HG02943 (cell line): ENCODE results near the gene ENOPH1.
"Not testable (repeated sequence)": the region's sequence is repeated elsewhere in the genome, so short reads cannot be mapped to it uniquely, and the experiment has no call there.

Source experiments
- ATAC-seq: cut with Tn5 transposase; IDR thresholded peaks from one replicate; pipeline ENCODE4 v1.9.1; 2021; ENCODE audit warnings: mild to moderate bottlenecking, low read depth, moderate library complexity; ENCODE audit not compliant: unreplicated experiment

ENOPH1 gene

DNA sequence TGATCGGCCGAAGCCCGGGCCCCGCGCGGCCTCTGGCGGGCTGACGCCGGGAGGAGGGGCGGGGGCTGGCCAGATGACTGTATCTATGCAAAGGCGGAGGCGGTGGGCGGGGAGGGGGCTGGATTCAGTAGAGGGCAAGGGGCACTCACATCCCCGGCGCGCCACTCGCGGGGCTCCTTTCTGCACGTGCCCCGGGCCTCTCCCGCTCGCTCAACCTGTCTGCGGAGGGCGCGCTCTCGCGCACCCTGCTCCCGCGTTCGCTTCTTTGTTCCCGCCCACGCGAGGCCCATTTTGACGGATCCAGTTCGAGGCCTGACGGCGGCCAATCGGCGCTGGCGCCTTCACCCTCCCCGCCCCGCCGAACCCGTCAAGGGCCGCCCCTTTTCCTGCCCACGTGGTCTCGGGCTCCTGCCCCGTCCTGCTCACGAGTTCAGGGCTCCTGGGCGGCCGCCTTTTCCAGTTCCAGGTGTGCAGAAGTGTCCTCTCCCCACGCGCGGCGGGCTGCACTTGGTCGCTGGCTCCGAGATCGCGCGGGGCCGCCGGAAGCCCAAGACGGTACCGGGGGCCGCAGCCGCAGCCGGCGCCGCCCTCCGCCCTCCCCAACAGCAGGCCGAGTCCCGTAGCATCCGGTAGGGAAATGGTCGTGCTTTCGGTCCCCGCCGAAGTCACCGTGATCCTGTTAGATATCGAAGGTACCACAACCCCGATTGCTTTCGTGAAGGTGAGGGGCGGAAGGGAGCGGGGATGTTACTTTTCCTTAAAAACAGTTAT is at the start of gene ENOPH1, which contains the start of gene HNRNPDL:
TSS of gene ENOPH1 (plus strand) at position 398 of the 771 bp plus-strand sequence. CDS start at position 638, 240 bp downstream.
TSS of gene HNRNPDL (minus strand) at position 270 of the 771 bp plus-strand sequence. CDS start 772 bp downstream, outside the sequence.
- ATAC-seq = peak; percentile 76

DNA sequence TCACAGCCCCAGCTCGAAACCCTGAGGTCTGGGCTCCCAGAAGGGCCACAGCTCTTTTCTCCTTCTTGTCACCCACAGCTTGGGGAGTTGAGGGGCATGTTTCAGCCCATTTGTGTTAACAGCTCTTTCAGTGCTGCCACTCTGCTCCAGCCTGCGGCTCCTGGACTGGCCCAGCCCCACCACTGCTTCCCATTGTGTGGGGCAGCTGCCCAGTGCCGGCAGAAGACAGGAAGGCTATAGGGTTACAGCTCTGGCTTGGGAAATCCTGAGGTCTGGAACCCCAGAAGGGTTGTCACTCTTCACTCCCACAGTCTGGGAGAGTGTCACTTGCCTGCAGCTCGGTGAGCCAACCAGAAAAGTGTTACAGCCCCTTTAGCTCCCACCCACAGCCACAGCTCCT is 49.6 kb upstream of the ENOPH1 start:
- no peak for ATAC-seq

DNA sequence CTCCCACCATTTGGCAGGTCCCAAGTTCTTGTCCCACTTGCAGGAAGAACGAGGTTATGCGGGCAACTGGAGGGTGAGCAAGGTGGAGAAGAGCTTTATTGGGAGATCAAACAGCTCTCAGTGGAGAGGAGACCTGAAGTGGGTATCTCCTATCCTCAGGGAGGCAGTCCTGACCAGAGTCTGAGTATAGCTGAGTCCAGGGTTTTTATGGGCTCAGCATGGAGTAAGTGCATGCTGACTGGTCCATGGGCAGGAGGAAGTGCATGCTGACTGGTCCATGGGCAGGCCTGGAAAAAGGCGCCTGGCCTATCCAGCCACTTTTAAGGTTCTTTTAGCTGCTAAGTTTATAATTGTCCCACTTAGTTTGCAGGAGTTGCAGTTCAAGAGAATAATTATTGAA is 49.2 kb upstream of the ENOPH1 start:
- no peak for ATAC-seq

DNA sequence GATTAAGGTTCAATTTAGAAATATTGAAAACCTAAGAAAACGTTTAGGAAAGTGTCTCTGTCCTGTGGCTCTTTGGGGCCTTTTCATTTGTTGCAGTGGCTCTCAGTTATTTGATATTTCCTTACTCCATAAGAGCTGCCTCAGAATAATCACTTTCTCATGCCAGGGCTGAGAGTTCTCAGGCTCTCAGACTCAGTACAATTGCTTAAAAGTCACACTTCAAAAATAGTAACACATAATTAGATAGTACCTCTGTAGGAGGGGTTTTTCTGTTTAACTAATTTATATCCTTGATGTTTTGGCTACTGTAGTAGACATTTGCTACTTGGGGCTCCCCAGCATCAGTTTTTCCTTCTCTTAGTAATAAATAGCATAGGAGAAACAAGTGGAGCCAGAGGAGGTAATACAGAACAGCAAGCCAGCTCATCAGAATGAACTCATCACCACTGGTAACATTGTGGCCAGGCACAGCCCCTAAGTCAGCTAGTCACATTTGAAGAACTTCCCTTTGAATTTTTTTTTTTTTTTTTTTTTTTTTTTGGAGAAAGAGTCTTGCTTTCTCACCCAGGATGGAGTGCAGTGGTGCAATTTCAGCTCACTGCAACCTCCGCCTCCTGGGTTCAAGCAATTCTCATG is 48.6 kb upstream of the ENOPH1 start:
- ATAC-seq = no peak

DNA sequence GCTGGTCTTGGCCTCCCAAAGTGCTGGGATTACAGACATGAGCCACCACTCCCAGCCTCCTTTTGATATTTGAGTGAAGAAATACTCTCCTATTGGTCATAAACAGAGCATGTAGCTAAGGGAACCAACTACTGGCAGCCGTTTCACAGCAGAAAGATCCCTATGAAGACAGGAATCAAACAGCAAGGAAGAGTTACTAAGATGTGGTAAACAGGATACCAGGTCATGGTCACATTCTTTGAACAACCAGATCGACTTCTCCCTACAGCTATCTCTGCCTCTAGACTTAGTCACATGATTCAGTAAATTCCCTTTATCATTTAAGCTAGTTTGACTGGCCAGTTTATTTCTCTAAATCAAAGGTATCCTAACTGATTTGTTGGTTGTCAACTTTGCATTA is 47.6 kb upstream of the ENOPH1 start:
- no peak for ATAC-seq

DNA sequence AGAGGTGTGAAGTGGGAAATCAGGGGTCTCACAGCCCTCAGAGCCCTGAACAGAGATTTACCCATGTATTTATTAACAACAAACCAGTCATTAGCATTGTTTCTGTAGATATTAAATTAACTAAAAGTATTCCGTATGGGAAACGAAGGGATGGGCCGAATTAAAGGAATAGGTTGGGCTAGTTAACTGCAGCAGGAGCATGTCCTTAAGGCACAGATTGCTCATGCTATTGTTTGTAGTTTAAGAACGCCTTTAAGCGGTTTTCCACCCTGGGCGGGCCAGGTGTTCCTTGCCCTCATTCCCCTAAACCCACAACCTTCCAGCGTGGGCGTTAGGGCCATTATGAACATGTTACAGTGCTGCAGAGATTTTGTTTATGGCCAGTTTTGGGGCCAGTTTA is 44.1 kb upstream of the ENOPH1 start:
- ATAC-seq = not testable (repeated sequence)

DNA sequence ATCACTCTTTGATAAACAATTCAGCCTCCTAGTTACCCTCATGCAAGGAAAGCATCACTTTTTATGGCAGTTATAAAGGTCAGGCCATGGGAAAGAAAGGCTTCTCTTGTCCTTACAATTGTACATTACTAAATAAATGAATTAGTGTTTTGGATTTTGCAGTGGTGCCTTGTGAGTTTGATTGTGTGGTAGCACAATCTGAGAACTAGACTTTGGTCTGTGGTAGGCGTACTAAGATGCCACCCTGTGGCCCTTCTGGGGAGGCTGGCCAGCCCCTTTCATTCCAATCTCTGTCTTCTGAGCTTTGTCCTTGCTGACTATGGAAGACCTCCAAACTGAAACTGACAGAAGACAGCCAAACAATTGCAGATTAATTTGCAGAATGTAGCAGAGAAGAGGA is 42.0 kb upstream of the ENOPH1 start:
- ATAC-seq = no peak

DNA sequence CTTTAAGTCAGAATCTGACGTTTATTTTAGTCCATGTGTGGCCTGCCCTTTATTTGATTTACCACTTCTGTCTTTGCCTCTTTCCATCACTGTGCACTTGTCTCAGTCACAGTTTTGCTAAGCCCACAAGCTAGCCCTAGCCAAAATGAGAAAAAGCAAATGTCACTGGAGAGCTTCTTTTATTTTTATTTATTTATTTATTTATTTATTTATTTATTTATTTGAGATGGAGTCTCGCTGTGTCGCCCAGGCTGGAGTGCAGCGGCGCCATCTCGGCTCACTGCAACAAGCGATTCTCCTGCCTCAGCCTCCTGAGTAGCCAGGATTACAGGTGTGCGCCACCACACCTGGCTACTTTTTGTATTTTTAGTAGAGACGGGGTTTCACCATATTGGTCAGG is 40.3 kb upstream of the ENOPH1 start:
- ATAC-seq = not testable (repeated sequence)

DNA sequence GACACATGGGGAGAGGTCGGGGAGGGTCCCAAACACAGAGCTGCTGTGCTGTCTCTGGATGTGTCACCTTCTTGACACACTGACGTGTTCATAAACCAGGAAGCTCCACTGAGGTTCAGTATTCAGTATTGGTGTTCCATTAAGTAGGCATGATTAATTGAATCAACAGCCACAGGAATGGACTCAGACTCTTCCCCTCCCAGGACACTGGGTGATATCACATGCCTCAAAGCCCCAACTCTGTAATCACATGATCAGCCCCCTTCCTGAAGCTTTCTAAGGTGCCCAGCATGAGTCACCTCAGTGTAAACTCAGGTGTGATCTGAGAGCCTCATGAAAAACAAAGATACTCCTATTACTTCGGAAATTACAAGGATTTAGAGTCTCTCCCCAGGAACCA is 35.5 kb upstream of the ENOPH1 start:
- no peak for ATAC-seq

DNA sequence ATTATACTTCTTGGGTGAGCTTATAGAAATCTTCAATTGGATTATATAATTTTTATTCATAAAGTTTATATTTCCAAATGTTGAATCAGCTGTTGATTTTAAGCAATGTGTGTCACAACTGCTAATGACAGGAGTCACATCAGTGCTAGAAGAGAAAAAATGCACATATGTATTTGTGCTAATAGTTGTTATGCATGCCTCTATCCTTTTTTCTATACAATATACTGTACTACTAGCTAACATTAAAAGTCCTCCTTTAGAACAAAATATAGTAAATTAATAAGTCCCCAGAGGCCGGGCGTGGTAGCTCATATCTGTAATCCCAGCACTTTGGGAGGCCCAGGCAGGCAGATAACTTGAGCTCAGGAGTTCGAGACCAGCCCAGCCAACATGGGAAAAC is 32.9 kb upstream of the ENOPH1 start:
- no peak for ATAC-seq

DNA sequence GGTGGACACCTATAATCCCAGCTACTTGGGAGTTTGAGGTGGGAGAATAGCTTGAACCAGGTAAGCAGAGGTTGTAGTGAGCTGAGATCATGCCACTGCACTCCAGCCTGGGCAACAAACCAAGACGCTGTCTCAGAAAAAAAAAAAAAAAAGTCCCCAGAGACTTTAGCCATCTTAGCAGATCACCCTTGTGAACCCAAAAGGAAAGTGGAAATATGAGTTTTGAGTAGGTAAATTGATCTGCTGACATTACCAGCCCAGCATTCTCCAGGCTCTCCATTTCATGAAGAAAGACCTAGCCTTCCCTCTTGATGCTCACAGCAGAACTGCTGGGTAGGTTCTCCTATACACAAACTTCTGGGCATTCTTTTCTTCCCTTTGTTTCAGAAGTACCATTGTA is 32.1 kb upstream of the ENOPH1 start:
- ATAC-seq = no peak

DNA sequence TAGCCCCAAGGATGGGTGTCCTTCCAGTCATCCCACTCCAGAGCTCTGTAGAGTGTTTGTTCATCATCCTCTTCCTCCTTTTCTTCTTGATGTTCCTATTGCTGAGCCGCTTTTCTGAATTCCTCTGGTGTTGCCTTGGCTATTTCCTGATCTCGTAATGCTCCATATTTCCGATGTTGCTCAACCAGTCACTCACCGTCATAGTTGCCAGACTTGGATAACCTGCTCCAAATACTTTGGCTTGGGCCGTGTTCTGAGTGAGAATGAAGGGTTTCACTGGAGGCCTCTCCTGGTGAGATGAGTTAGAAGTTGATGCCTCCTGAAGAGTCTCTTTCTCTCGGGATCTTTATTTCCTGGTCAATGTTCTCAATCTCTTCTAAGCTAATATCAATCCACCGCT is 28.8 kb upstream of the ENOPH1 start:
- no peak for ATAC-seq

DNA sequence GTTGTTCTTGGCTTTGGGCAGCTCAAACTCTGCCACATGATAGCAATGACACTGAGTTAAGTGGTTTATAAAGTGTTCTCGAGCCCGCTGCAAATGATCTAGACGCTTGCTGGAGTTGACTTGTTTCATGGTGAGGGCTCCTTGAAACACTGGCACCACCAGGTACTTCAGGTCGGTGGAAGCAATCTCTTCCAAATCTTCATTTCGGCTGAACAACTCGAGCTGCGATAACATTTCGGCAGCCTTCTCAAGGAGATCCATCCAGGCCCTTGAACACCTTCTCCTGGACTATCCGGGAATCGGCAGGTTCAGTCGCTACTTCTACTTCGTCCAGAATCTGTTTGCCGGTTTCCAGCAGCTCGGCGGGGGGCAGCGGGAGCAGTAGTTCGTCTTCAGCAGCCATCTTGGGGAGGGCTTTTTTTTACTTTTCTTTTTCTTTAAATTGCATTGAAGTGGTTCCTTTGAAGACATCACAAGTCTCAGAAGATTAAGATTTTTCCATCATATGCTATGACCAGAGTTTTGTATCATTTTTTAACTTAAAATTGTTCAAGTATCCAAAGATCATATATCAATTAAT is 28.1 kb upstream of the ENOPH1 start:
- ATAC-seq = no peak

DNA sequence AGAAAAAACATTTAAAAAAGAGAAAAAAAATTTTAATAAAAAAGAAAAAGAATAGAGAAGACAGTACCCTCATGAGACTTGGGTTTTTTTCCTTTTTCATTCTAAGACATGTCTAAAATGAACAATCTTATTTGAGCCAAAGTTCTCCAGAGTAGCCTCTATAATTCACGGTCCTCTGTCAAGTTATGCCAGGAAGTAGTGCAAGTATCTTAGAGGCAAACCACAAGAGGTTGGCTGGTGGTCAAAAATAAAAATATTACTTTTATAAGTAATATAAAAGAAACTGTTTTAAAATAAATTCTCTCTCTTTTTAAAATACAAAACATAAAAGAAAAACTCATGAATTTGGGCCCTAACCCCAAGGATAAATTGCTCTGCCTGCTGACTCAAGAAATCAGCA is 26.7 kb upstream of the ENOPH1 start:
- ATAC-seq = no peak

DNA sequence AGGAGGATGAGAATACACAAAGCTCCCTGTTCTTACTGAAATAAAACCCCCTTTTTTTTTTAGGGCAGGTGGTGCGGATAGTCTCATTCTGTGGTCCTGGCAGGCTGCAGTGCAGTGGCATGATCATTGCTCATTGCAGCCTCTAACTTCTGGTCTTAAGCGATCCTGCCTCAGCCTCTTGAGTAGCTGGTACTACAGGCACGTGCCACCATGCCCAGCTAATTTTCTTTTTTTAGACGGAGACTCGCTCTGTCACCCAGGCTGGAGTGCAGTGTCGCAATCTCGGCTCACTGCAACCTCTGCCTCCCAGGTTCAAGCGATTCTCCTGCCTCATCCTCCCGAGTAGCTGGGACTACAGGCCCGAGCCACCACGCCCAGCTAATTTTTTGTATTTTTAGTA is 15.3 kb upstream of the ENOPH1 start:
- not testable (repeated sequence) for ATAC-seq

DNA sequence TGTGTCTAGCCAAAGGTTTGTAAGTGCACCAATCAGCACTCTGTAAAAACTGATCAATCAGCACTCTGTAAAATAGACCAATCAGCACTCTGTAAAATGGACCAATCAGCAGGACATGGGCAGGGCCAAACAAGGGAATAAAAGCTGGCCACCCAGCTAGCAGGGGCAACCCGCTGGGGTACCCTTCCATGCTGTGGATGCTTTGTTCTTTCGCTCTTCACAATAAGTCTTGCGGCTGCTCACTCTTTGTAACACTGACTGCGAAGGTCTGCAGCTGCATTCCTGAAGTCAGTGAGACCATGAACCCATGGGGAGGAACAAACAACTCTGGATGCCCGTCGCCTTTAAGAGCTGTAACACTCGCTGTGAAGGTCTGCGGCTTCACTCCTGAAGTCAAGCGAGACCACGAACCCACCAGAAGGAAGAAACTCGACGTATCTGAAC is 14.4 kb upstream of the ENOPH1 start:
- ATAC-seq = no peak

DNA sequence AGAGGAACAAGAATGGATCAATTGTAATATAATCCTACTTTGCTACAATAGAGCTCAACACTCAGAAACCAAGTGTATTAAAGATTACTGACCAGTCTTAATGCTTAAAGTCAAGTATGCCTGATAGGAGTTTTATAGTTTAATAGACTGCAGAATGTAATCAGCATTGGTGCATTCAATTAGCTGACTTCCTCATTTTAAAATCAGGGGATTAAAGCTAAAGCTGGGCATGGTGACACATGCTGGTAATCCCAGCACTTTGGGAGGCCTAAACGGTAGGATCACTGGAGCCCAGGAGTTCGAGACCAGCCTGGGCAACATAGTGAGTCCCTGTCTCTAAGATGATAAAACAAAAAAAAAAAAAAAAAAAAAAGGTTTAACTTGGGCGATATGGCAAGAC is 10.9 kb upstream of the ENOPH1 start:
- ATAC-seq = no peak

DNA sequence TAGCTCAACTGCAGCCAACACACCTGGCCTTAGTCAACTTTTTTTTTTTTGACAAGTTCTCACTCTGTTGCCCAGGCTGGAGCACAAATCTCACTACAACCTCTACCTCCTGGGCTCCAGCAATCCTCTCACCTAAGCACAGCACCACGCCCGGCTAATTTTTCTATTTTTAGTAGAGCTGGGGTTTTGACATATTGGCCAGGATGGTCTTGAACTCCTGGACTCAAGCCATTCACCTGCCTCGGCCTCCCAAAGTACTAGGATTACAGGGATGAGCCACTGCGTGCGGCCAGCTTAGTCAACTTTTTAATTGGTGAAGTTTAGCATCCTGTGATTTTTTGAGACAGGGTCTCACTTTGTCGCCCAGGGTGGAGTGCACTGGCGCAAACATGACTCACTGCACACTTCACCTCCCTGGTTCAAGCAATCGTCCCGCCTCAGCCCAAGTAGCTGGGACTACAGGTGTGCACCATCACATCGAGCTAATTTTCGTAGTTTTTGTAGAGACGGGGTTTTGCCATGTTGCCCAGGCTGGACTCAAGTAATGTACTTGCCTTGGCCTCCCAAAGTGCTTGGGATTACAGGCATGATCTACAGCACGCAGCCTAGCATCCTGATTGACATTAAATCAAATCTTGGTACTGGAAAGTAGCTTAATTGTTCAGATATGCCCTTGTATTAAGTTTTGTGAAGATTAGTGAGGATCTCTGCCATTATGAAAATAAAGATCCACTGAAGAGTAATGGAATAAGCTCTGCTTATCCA is 8.4 kb upstream of the ENOPH1 start:
- no peak for ATAC-seq

DNA sequence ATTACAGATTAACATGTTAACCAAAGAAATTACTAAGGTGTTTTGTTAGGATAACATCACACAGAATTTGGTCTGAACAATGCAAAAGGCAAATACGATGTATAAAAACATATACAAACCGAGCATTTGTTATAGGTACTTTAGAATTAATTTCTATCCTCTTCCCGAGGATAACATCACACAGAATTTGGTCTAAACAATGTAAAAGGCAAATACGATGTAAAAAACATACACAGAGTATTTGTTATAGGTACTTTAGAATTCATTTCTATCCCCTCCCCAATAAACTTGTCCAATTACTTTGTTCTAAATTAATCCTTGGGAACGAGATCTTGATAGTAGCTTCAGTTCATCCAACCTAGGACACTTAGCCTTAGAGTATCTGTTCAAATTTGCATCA is 7.8 kb upstream of the ENOPH1 start:
- ATAC-seq = no peak

DNA sequence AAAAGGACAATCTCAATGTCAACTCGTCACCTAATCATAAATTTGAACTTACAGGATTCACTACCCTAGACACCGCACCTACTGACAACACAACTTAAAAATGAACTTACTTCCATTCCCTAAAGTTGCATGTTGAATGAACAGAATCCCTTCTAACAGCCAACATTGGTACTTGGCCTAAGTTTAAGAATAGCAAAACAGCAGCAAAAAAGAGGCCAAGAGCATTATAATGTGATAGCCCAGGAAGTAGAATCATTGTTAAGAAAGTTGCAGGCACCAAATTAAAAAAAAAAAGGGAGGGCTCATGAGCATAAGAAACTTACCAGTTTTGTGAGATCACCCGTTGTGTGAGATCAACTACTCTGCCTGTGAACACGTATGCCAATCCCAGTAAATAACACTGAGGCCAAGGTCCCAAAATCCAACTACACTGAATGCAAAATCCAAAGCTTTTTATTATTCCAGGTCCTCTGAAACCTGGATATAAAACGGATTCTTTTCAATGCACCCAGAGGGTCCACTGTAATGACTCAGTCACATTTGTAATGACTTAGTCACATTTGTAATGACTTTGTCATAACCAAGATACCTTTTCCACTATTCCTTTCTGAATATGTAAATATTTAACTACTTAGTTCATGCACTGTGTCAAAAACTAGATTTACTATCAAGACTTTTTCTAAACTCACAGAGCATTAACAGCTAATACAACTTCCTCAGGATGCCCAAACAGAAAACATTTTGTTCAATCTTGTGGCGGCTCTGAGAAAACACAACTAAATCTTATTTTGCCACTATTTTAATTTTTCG is 6.9 kb upstream of the ENOPH1 start:
- no peak for ATAC-seq
